CD4-positive, alpha-beta T cell treated with Interleukin-4 for 4 hours (primary cell): ENCODE results near the gene TULP4.
"Not testable (repeated sequence)": the region's sequence is repeated elsewhere in the genome, so short reads cannot be mapped to it uniquely, and the experiment has no call there.

Source experiments
- DNase-seq: peaks from one replicate; pipeline ENCODE4 v3.0.0-alpha.2; 2020

Gene TULP4

GRCh38 chr6:158508450-158508849 is 196.2 kb downstream of the TULP4 start:
- no peak for DNase-seq

- DNase-seq: no peak
Measured at GRCh38 chr6:158509465-158509864, 197.2 kb downstream of the TULP4 start.

- no peak for DNase-seq
Measured at GRCh38 chr6:158512809-158513208, 200.5 kb downstream of the TULP4 start.

GRCh38 chr6:158514176-158514575 is 201.9 kb downstream of the TULP4 start:
- no peak for DNase-seq

GRCh38 chr6:158514991-158515390 is 202.7 kb downstream of the TULP4 start:
- DNase-seq: no peak

GRCh38 chr6:158516098-158516497 is 203.8 kb downstream of the TULP4 start:
- no peak for DNase-seq

- no peak for DNase-seq
Measured at GRCh38 chr6:158517038-158517437, 204.8 kb downstream of the TULP4 start.

GRCh38 chr6:158517581-158517980 is 205.3 kb downstream of the TULP4 start:
- no peak for DNase-seq

- peak; percentile 62 for DNase-seq
Measured at GRCh38 chr6:158518191-158519127, 206.2 kb downstream of the TULP4 start.

- DNase-seq: no peak
Measured at GRCh38 chr6:158519300-158519699, 207.0 kb downstream of the TULP4 start.

- DNase-seq: no peak
Measured at GRCh38 chr6:158519761-158520160, 207.5 kb downstream of the TULP4 start.

- not testable (repeated sequence) for DNase-seq
Measured at GRCh38 chr6:158520975-158521374, 208.7 kb downstream of the TULP4 start.

- no peak for DNase-seq
Measured at GRCh38 chr6:158521759-158522158, 209.5 kb downstream of the TULP4 start.

GRCh38 chr6:158522616-158523015 is 210.4 kb downstream of the TULP4 start:
- no peak for DNase-seq

- DNase-seq: no peak
Measured at GRCh38 chr6:158524311-158524710, 212.0 kb downstream of the TULP4 start.

GRCh38 chr6:158527858-158528257 is 215.6 kb downstream of the TULP4 start:
- not testable (repeated sequence) for DNase-seq

- DNase-seq: no peak
Measured at GRCh38 chr6:158528826-158529225, 216.6 kb downstream of the TULP4 start.

- DNase-seq: no peak
Measured at GRCh38 chr6:158529629-158530028, 217.4 kb downstream of the TULP4 start.

- no peak for DNase-seq
Measured at GRCh38 chr6:158531566-158531965, 219.3 kb downstream of the TULP4 start.

- DNase-seq: no peak
Measured at GRCh38 chr6:158531970-158532369, 219.7 kb downstream of the TULP4 start.

- DNase-seq: peak; percentile 57
Measured at GRCh38 chr6:158536084-158536890, 224.0 kb downstream of the TULP4 start.

GRCh38 chr6:158536891-158537798 is 224.9 kb downstream of the TULP4 start:
- DNase-seq: no peak

GRCh38 chr6:158538741-158539140 is 226.5 kb downstream of the TULP4 start:
- no peak for DNase-seq
